Measurements from ENCODE around the gene SELENOI. TPM values are rescaled to one million over a fixed set of nuclear protein-coding genes. Genes with fewer than 3 reads are reported as not detected.
A peak's percentile ranks its signal among the peaks of the same experiment; 100 is the strongest.

The SELENOI gene
- total RNA-seq, 4 donors from 2014 or later, result 8.3 to 26.3 (median 14.0) TPM

DNA sequence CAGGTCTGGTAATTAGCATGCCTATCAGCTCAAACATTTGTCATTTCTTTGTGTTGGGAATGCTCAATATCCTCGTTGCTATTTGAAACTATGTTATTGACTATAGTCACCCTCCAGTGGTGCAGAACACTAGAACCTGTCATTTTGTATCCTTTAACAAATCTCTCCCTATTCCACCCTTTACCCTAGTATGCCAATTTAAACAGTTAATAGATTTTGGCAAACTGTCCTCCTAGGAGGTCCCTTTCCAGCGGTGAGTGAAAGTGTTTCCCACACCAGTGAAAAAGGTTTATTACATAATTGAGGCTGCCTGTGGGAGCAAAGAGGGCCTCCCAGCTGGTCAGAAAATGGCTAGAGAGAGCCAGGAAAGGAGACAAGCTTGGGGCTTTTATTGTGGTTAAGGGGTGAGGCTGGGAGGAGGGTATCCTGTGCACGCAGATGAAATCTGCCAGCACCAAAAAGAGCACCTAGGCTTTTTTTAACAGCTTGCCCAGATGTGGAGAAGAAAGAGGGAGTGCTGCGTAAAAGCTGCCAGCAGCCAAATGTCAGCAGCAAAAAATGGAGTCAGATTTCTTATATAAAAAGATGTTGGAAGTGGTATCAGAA lies 53.9 kb downstream of the SELENOI start:
- no peak for ATAC-seq (ENCODE audit: low FRiP score)
- TF ChIP-seq, protein P1, sequence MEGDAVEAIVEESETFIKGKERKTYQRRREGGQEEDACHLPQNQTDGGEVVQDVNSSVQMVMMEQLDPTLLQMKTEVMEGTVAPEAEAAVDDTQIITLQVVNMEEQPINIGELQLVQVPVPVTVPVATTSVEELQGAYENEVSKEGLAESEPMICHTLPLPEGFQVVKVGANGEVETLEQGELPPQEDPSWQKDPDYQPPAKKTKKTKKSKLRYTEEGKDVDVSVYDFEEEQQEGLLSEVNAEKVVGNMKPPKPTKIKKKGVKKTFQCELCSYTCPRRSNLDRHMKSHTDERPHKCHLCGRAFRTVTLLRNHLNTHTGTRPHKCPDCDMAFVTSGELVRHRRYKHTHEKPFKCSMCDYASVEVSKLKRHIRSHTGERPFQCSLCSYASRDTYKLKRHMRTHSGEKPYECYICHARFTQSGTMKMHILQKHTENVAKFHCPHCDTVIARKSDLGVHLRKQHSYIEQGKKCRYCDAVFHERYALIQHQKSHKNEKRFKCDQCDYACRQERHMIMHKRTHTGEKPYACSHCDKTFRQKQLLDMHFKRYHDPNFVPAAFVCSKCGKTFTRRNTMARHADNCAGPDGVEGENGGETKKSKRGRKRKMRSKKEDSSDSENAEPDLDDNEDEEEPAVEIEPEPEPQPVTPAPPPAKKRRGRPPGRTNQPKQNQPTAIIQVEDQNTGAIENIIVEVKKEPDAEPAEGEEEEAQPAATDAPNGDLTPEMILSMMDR (IDR thresholded peaks at IDR 0.05), result no peak
- DNase-seq (ENCODE audit: low spot score), result no peak

DNA sequence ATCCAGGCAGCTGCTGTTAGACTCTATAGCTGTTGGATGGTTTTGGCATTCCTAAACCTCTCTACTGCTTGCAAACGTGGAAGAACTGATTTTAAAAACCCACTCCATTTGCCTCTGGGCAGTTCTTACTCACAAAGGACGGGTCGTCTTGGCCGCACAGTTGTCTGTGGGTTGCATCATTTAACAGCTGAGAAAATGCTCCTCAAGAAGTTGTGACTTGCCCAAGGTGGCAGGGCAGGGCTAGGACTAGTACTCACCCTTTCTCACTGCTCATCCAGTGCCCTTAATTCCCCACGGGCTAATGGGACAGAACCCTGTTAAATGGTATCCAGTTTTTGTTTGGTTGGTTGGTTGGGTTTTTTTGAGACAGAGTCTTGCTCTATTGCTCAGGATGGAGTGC lies 54.8 kb downstream of the SELENOI start:
- DNase-seq (ENCODE audit: low spot score) (no peak), ATAC-seq (ENCODE audit: low FRiP score) (no peak)
- TF ChIP-seq, protein P1 (IDR thresholded peaks at IDR 0.05), result no peak

DNA sequence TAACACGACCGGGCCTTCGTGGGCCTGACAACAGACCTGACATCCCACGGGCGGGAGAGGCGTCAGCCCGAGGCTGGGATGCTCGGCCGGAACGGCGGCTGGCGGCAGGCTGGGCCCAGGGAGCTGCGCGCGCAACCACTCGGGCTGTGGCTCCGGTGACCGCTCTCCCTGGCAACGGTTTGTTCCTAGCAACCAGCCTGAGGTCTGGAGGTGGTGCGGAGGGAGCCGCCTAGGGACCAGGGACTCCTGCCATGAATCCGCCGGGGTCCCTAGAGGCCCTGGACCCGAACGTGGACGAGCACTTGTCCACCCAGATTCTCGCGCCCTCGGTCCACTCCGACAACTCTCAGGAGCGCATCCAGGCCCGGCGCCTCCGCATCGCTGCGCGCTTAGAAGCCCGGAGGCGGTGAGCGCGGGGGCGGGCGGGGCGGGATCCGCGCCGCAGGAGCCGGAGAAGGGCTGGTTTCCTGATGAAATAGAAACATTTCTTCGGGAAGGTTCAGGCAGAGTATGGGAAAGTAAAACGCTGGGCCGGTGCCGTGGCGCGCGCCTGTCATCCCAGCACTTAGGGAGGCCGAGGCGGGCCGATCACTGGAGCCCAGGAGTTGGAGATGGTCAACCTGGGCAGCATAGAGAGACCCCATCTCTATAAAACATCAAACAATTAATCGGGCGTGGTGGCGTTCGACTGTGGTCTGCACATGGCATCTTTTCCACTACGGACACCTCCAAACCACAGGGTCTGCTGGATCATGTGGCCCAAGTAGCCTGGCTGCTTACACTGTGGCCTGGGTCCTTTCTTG lies 56.0 kb downstream of the SELENOI start, which contains the start of gene DRC1:
Gene DRC1, plus strand, starts transcription at position 182 of the 803 bp plus-strand sequence. Its CDS starts 70 bp downstream, at position 252.
- DNase-seq (ENCODE audit: low spot score), result no peak
- TF ChIP-seq, protein P1 (IDR thresholded peaks at IDR 0.05), result no peak
- ATAC-seq (ENCODE audit: low FRiP score), result peak; percentile 23

DNA sequence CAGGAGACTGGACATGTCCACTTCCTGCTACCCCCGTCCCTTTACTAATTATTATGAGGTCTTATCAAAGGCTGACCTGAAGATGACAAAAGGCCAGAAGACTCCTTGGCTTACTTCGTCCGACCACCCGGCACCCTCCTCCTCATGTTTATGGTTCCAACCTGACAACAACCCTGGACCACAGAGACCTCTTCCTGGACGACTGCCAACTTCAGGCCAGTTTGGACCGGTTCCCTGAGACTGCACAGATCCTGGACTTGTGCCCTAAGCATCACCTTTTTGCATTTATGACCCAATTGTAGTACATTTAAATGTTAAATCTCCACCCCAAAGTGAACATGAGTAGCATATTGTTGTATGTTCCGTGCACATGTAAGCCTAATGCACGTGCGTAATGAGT lies 61.6 kb downstream of the SELENOI start:
- no peak for DNase-seq (ENCODE audit: low spot score)
- no peak for ATAC-seq (ENCODE audit: low FRiP score)
- TF ChIP-seq, protein P1 (IDR thresholded peaks at IDR 0.05), result no peak

DNA sequence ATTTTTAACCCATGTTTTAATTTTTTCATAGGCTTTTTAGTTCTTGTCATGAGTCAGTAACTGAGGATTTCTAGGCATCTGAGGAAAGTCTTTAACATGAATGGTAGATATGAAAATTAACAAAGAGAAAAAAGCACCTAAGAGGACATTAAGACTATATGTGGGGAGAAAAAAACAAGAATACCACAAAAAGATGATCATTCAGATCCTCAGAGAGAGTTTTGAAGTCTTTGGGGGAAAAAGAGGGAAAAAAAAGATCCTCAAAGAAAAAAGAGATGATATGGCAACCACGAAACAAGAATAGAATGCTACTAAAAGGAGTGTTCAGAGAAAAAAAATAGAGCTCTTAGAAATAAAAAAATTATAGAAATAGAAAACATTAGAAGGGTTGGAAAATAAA lies 63.8 kb downstream of the SELENOI start:
- ATAC-seq (ENCODE audit: low FRiP score) (no peak), DNase-seq (ENCODE audit: low spot score) (no peak)
- TF ChIP-seq, protein P1 (IDR thresholded peaks at IDR 0.05), result no peak

DNA sequence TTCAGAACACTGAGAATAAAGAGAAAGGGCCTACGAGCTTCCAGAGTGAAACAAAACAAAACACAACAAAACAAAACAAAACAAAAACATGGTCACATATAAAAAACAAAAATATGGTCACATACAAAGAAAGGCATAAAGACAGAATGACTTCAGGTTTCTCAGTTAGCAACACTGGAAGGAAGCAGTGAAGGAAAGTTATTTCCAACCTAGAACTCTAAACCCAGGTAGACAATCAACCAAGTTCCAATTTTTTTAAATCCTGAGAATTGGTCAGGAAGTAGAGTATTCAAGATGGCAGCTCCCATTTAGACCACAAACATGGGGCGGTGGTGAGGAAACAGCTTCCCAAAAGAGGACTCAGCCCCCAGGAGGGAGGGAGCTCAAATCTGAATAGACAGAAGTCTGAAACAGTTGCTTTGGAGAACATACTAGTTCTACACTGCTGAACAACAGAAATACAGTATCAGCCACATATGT lies 64.9 kb downstream of the SELENOI start:
- no peak for DNase-seq (ENCODE audit: low spot score)
- ATAC-seq (ENCODE audit: low FRiP score), result no peak
- TF ChIP-seq, protein P1 (IDR thresholded peaks at IDR 0.05), result no peak
